Left lung (tissue), 10 donors: Measurements from ENCODE around the gene PSTPIP2. TPM values are rescaled to one million over a fixed set of nuclear protein-coding genes. Genes with fewer than 3 reads are reported as not detected.

ENCODE experiments used
- ATAC-seq: fragments of 200-7000 bp; cut with Tn5 transposase; one replicate; pipeline ENCODE4 v1.9.1; 2020; ENCODE audit warnings: moderate library complexity
- DNase-seq, 4 donors: peaks; one replicate each; pipeline ENCODE4 v3.0.0-alpha.2; 2013 to 2020
- H3K27ac ChIP-seq, 2 donors: fragments of 200-600 bp; sonication (generic) in 1 of 2; one replicate each; pipeline versions ENCODE4 v1.5.0 to v1.8.0; 2020 to 2021
- H3K27me3 ChIP-seq, 2 donors: fragments of 200-600 bp; sonication (generic) in 1 of 2; one replicate each; pipeline versions ENCODE4 v1.5.0 to v1.8.0; 2020 to 2021
- H3K36me3 ChIP-seq, 2 donors: fragments of 200-600 bp; sonication (generic) in 1 of 2; one replicate each; pipeline versions ENCODE4 v1.5.0 to v1.8.0; 2020 to 2021
- H3K4me1 ChIP-seq, 2 donors: fragments of 200-600 bp; one replicate each; pipeline ENCODE4 v1.8.0; 2021
- H3K4me3 ChIP-seq, 2 donors: fragments of 200-600 bp; sonication (generic) in 1 of 2; one replicate each; pipeline versions ENCODE4 v1.5.0 to v1.8.0; 2020 to 2021; ENCODE audit warnings: mild to moderate bottlenecking in 1 of 2
- H3K9me3 ChIP-seq, 2 donors: fragments of 200-600 bp; sonication (generic) in 1 of 2; one replicate each; pipeline versions ENCODE4 v1.5.0 to v1.8.0; 2020 to 2021
- CTCF ChIP-seq, 2 donors: fragments of 200-600 bp; sonication (generic) in 1 of 2; IDR thresholded peaks; one replicate each; pipeline versions ENCODE4 v1.5.0 to v1.8.0; 2021; ENCODE audit warnings: antibody characterized with exemption in 2 of 2
- intact Hi-C, 2 donors: fragments of 100-400 bp; cut with DNase I; formaldehyde crosslinking; loops; one replicate each; pipeline versions ENCODE4 v1.11.2 to v1.14.2; 2022
- polyA plus RNA-seq, 6 donors: library from polyadenylated mRNA; unstranded; fragments of 120-200 nt; gene quantifications; one replicate each; pipeline ENCODE4 v1.2.1, GENCODE V29; 2013; ENCODE audit not compliant: insufficient read length in 6 of 6
- total RNA-seq, 2 donors: library from RNA; stranded (reverse); fragmentation: NEBNext Ultra II Directional; extraction: Animal tissue kit (Norgen Biotek cat#: 25700); gene quantifications; one replicate each; pipeline ENCODE4 v1.2.1, GENCODE V29; 2021
- donor health status: DM: no; HTN: yes; CAD: no.
- donor health status: DM: no; HTN: no; CAD: no.

Gene PSTPIP2
- total and polyA plus RNA-seq, 8 donors: 5.2 to 21.8 (median 7.6) TPM

GRCh38 chr18:46070232-46070631 is 1.8 kb downstream of the PSTPIP2 start:
- no peak for TF ChIP-seq CTCF (IDR thresholded peaks at IDR 0.05)
- Histone ChIP-seq H3K27me3 (no peaks in the 10 kb centered on the region), H3K36me3 (no peaks in the 10 kb centered on the region), H3K4me1 (peaks cover 10 to 48% of the 10 kb centered on the region in 2 donors), H3K27ac (peak overlapping the region in 1 of 2 donors; percentile 86), H3K4me3 (peak overlapping the region in 1 of 2 donors; percentile 74), H3K9me3 (no peaks in the 10 kb centered on the region)
- intact Hi-C loops: loop anchor here (10.0 kb wide), 2 partner anchors 115 to 405 kb away; no protein-coding TSS in a partner anchor
- ATAC-seq (no peak), DNase-seq (no peak)

DNA sequence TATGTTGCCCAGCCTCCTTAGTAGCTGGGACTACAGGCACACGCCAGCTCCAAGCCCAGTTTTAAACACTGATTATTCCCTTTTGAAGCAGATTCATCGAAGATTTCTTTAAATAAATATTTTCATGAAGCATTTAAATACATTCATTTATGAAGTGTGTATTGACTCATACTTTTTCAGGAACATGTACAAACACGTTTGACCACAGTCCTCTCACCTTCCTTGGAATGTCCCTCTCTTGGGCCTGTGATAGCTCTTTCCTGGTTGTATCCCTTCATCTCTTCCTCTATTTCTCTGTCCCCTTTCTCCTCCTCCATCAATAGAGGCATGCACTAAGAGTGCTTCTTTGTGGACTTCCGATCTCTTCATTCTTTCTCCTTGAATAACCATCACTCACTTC is 2.5 kb downstream of the PSTPIP2 start:
- no peaks in the 10 kb centered on the region for H3K9me3 ChIP-seq
- H3K27me3 ChIP-seq: no peaks in the 10 kb centered on the region
- peak overlapping the region in 1 of 2 donors; percentile 74 for H3K4me3 ChIP-seq
- peaks cover 10 to 48% of the 10 kb centered on the region in 2 donors for H3K4me1 ChIP-seq
- peak overlapping the region in 1 of 2 donors; percentile 86 for H3K27ac ChIP-seq
- no peak for TF ChIP-seq CTCF (IDR thresholded peaks at IDR 0.05)
- ATAC-seq (peak; percentile 48), DNase-seq (no peak)
- H3K36me3 ChIP-seq: no peaks in the 10 kb centered on the region
- intact Hi-C loops: no loop called here

DNA sequence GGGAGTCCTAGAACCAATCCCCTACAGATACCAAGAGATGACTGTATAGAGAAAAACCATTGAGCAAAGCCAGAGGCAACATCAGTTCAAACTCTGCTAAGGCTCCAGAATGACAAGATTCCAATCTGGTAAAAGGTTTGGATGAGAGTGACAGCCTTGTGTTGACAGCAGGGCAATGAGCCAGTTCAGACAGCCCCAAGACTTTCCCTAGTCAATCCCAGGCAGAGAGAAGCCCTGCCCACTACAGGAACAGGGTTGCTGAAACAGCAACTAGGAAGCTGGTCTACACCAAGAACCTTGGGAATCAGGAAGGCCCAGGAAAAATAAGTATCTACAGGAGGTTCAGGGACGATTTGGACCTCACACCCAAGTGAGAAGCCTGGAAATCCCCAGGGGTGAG is 3.3 kb downstream of the PSTPIP2 start:
- Histone ChIP-seq H3K27ac (peak overlapping the region in 1 of 2 donors; percentile 86), H3K27me3 (no peaks in the 10 kb centered on the region), H3K4me3 (no peak overlapping the region), H3K4me1 (peaks cover 10 to 45% of the 10 kb centered on the region in 2 donors), H3K36me3 (no peaks in the 10 kb centered on the region), H3K9me3 (no peaks in the 10 kb centered on the region)
- intact Hi-C loops: no loop called here
- no peak for TF ChIP-seq CTCF (IDR thresholded peaks at IDR 0.05)
- peak; percentile 7 for ATAC-seq
- DNase-seq: no peak

GRCh38 chr18:46067438-46068007 is 4.5 kb downstream of the PSTPIP2 start:
- Histone ChIP-seq H3K36me3 (no peaks in the 10 kb centered on the region), H3K4me1 (peaks cover 6 to 32% of the 10 kb centered on the region in 2 donors), H3K9me3 (no peaks in the 10 kb centered on the region), H3K4me3 (no peak overlapping the region), H3K27ac (no peak overlapping the region), H3K27me3 (no peaks in the 10 kb centered on the region)
- TF ChIP-seq CTCF (IDR thresholded peaks at IDR 0.05): no peak
- intact Hi-C loops: no loop called here
- no peak for DNase-seq
- ATAC-seq: no peak

DNA sequence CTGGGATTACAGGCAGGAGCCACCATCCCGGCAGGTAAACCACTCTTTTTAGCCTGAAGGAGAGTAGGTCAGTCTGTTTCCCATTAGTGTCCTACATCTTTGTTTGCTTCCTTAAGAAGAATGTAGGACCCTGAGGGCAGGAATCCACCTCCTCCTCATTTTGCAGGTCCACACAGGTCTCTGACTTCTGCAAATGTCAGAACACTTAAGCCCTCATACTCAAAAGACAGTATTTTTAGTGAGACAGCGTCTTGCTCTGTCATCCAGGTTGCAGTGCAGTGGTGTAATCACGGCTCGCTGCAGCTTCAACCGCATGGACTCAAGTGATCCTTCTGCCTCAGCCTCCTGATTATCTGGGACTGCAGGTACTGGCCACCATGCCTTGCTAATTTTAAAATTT is 9.3 kb downstream of the PSTPIP2 start:
- Histone ChIP-seq H3K27ac (no peak overlapping the region), H3K9me3 (no peaks in the 10 kb centered on the region), H3K4me1 (peaks cover 0 to 10% of the 10 kb centered on the region in 2 donors), H3K36me3 (no peaks in the 10 kb centered on the region), H3K4me3 (no peak overlapping the region), H3K27me3 (no peaks in the 10 kb centered on the region)
- intact Hi-C loops: no loop called here
- no peak for ATAC-seq
- no peak for DNase-seq
- no peak for TF ChIP-seq CTCF (IDR thresholded peaks at IDR 0.05)
